Measurements from ENCODE around the gene CCDC50.

DNA sequence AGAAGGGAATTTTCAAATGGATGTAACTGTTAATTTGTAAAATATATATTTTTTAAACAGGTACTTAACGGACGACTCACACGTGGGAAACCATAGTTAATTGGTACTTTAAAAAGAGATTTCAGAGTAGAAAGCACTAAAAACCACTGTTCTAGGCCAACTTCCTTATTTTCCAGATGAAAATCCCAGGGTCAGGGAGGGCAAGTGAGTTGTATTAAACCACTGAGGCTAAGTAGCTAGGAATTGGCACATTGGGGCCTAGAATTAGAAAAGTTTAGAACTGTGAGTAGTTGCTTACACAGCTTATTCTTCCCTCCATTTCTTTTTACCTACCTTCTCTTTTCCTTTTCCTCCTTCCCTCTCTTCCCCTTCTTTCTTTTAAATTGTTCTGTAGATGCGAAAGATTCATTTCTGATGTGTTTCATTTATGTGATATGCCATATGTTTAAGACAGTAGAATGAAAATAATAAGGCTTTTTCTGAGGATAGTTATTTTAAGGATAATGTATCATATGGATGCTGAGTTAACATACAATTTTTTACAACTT, 5.2 kb downstream of the CCDC50 start:
- TF ChIP-seq, protein P1, sequence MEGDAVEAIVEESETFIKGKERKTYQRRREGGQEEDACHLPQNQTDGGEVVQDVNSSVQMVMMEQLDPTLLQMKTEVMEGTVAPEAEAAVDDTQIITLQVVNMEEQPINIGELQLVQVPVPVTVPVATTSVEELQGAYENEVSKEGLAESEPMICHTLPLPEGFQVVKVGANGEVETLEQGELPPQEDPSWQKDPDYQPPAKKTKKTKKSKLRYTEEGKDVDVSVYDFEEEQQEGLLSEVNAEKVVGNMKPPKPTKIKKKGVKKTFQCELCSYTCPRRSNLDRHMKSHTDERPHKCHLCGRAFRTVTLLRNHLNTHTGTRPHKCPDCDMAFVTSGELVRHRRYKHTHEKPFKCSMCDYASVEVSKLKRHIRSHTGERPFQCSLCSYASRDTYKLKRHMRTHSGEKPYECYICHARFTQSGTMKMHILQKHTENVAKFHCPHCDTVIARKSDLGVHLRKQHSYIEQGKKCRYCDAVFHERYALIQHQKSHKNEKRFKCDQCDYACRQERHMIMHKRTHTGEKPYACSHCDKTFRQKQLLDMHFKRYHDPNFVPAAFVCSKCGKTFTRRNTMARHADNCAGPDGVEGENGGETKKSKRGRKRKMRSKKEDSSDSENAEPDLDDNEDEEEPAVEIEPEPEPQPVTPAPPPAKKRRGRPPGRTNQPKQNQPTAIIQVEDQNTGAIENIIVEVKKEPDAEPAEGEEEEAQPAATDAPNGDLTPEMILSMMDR (IDR thresholded peaks at IDR 0.05; ENCODE audit: low read depth, low read length, poor library complexity, severe bottlenecking): no peak
- no peak for TF ChIP-seq EZH2phosphoT487 (IDR thresholded peaks at IDR 0.05; ENCODE audit: borderline replicate concordance, low read length)
